B cell (primary cell): ENCODE data around the gene MLF2. TPM values are rescaled to one million over a fixed set of nuclear protein-coding genes. Genes with fewer than 3 reads are reported as not detected.

Experiments used
- ATAC-seq: fragments of 200-7000 bp; cut with Tn5 transposase; one replicate; pipeline ENCODE4 v1.10.0; 2021; ENCODE audit warnings: low read depth, mild to moderate bottlenecking, moderate number of reproducible peaks, moderate library complexity
- CTCF ChIA-PET: fragments of 350-600 bp; sonication (Branson Sonifier 250); formaldehyde crosslinking; loops from one replicate; lab custom pipeline; 2021; ENCODE audit warnings: antibody characterized with exemption, inconsistent platforms; lab: Charles Lee
- POLR2A ChIA-PET: fragments of 350-600 bp; sonication (Branson Sonifier 250); formaldehyde crosslinking; loops from one replicate; lab custom pipeline; 2021; ENCODE audit warnings: antibody characterized with exemption; lab: Charles Lee
- DNase-seq: peaks from one replicate; pipeline ENCODE4 v3.0.0; 2013
- H2AFZ ChIP-seq: 2 replicates; pipeline ENCODE4 v1.6.1; 2012; ENCODE audit warnings: mild to moderate bottlenecking, low read depth, low read length; ENCODE audit not compliant: insufficient read depth, poor library complexity, severe bottlenecking
- H3K27ac ChIP-seq, 2 donors: 1 replicate in 1 of 2; 2 replicates in 1 of 2; pipeline ENCODE4 v1.5.1; 2012 to 2013; ENCODE audit warnings: low read length in 2 of 2, mild to moderate bottlenecking in 2 of 2, moderate library complexity in 1 of 2
- H3K27me3 ChIP-seq, 4 experiments: fragments of 200-600 bp in 1 of 4; sonication (generic) in 1 of 4; replicated peaks in 1 of 4; 1 replicate in 2 of 4; 2 replicates in 2 of 4; pipeline versions ENCODE4 v1.6.1 to v1.7.0; 2013 to 2016; ENCODE audit warnings: low read length in 3 of 4, mild to moderate bottlenecking in 2 of 4, mixed read lengths in 1 of 4, moderate library complexity in 1 of 4; ENCODE audit not compliant: insufficient read depth in 4 of 4, control insufficient read depth in 3 of 4; ENCODE audit errors: control extremely low read depth in 1 of 4
- H3K36me3 ChIP-seq, 2 experiments: replicated peaks in 1 of 2; 1 replicate in 1 of 2; 2 replicates in 1 of 2; pipeline versions ENCODE4 v1.6.1 to v1.7.1; 2013; ENCODE audit warnings: low read length in 1 of 2; ENCODE audit not compliant: insufficient read depth in 2 of 2, control insufficient read depth in 1 of 2; ENCODE audit errors: control extremely low read depth in 1 of 2, extremely low read depth in 1 of 2
- H3K4me1 ChIP-seq, 2 donors: fragments of 200-600 bp in 1 of 2; sonication (generic) in 1 of 2; 1 replicate in 1 of 2; 2 replicates in 1 of 2; pipeline versions ENCODE4 v1.5.1 to v1.6.1; 2013 to 2017; ENCODE audit warnings: low read length in 2 of 2; ENCODE audit not compliant: control insufficient read depth in 2 of 2, insufficient read depth in 2 of 2
- H3K4me2 ChIP-seq: replicated peaks from 2 replicates; pipeline ENCODE3; 2012; ENCODE audit warnings: mild to moderate bottlenecking, low read depth, low read length; ENCODE audit not compliant: poor library complexity, severe bottlenecking
- H3K4me3 ChIP-seq, 5 experiments: fragments of 200-600 bp in 1 of 5; sonication (generic) in 1 of 5; 1 replicate in 3 of 5; 2 replicates in 2 of 5; pipeline versions ENCODE4 v1.5.1 to v1.7.0; 2011 to 2016; ENCODE audit warnings: low read length in 4 of 5, mild to moderate bottlenecking in 4 of 5, low read depth in 2 of 5, control low read depth in 1 of 5, moderate library complexity in 1 of 5; ENCODE audit not compliant: insufficient read depth in 1 of 5; ENCODE audit errors: control extremely low read depth in 1 of 5, extremely low read depth in 1 of 5
- H3K79me2 ChIP-seq: fragments of 200-600 bp; sonication (generic); one replicate; pipeline ENCODE4 v1.6.0; 2016; ENCODE audit warnings: low read length; ENCODE audit not compliant: control insufficient read depth, insufficient read depth
- H3K9ac ChIP-seq: fragments of 200-600 bp; sonication (generic); 2 replicates; pipeline ENCODE4 v1.6.1; 2017; ENCODE audit warnings: mild to moderate bottlenecking, low read length, moderate library complexity
- H3K9me3 ChIP-seq, 3 donors: one replicate each; pipeline versions ENCODE4 v1.6.1 to v1.7.1; 2013; ENCODE audit warnings: low read length in 2 of 3; ENCODE audit not compliant: control insufficient read depth in 2 of 3, insufficient read depth in 1 of 3; ENCODE audit errors: control extremely low read depth in 1 of 3
- H4K20me1 ChIP-seq: 2 replicates; pipeline ENCODE4 v1.6.0; 2012; ENCODE audit warnings: mild to moderate bottlenecking, low read length; ENCODE audit not compliant: insufficient read depth, control insufficient read depth, poor library complexity, severe bottlenecking
- H3K27ac Mint-ChIP-seq: one replicate; pipeline ENCODE4 v1.8.0; 2021; ENCODE audit warnings: mixed read lengths
- H3K27me3 Mint-ChIP-seq: one replicate; pipeline ENCODE4 v1.8.0; 2021; ENCODE audit warnings: mixed read lengths
- H3K4me1 Mint-ChIP-seq: one replicate; pipeline ENCODE4 v1.8.0; 2021; ENCODE audit warnings: mixed read lengths
- H3K4me3 Mint-ChIP-seq: one replicate; pipeline ENCODE4 v1.8.0; 2021; ENCODE audit warnings: mixed read lengths
- H3K9me3 Mint-ChIP-seq: one replicate; pipeline ENCODE4 v1.8.0; 2022; ENCODE audit warnings: mixed read lengths; ENCODE audit not compliant: insufficient read depth
- CTCF ChIP-seq: fragments of 200-600 bp; IDR thresholded peaks from one replicate; pipeline ENCODE4 v1.8.0; 2022; ENCODE audit warnings: antibody characterized with exemption, mild to moderate bottlenecking
- EZH2 ChIP-seq: IDR thresholded peaks from 2 replicates; pipeline ENCODE4 v1.6.1; 2012; ENCODE audit warnings: borderline replicate concordance, low read depth, mild to moderate bottlenecking, moderate library complexity, low read length; ENCODE audit not compliant: insufficient read depth, poor library complexity, severe bottlenecking
- WGBS: methylation state at CpG from one replicate; pipeline ENCODE4 v1.1.5; 2013; ENCODE audit warnings: missing lambda C conversion rate; ENCODE audit not compliant: insufficient coverage; 5-methylcytosine and 5-hydroxymethylcytosine counted together
- intact Hi-C: fragments of 100-400 bp; cut with micrococcal nuclease; formaldehyde crosslinking; loops from one replicate; pipeline ENCODE4 v1.10.0; 2022
- polyA plus RNA-seq: library from polyadenylated mRNA; depleted of rRNA; stranded (reverse); fragments of >200 nt; gene quantifications from 2 replicates; pipeline ENCODE4 v1.2.3, GENCODE V29; 2012
- total RNA-seq, 2 donors: library from RNA; stranded (reverse); fragments of 120-200 nt in 1 of 2; gene quantifications; 1 replicate in 1 of 2; 2 replicates in 1 of 2; pipeline versions ENCODE4 v1.2.3 to v1.2.4, GENCODE V29; 2013 to 2022

The MLF2 gene
- total and polyA plus RNA-seq, 2 donors (not counting 1 experiment from before 2014, with no cell fraction given), result 97.2 to 190 TPM

GRCh38 chr12:6775185-6776174, 22.5 kb upstream of the MLF2 start:
- Histone ChIP-seq H3K9me3 (peaks cover 0 to 17% (median 0%) of the 10 kb centered on the region in 3 donors), H3K4me3 (no peak overlapping the region), H3K9ac (no peak overlapping the region), H2AFZ (no peak overlapping the region), H4K20me1 (no peaks in the 10 kb centered on the region), H3K4me2 (no peak overlapping the region), H3K4me1 (peaks cover 31 to 37% of the 10 kb centered on the region in 2 donors), H3K79me2 (no peaks in the 10 kb centered on the region), H3K36me3 (no peaks in the 10 kb centered on the region), H3K27me3 (peaks cover 0 to 66% (median 41%) of the 10 kb centered on the region in 4 experiments), H3K27ac (no peak overlapping the region)
- WGBS, result 87% methylated on average over 6 of the region's 16 CpGs
- Mint-ChIP-seq H3K4me1 (peaks cover 22% of the 10 kb centered on the region), H3K4me3 (no peak overlapping the region), H3K27me3 (peaks cover 63% of the 10 kb centered on the region), H3K27ac (peak overlapping the region; percentile 37), H3K9me3 (no peaks in the 10 kb centered on the region)
- TF ChIP-seq EZH2, result no peak
- TF ChIP-seq CTCF, result no peak
- ATAC-seq (no peak), DNase-seq (no peak)
- ChIA-PET CTCF (interaction anchor here (0.9 to 7.8 kb wide), 3 partner anchors 9 to 22 kb away, joined by 3 to 109 read pairs (median 10); partner anchors contain the start of genes MLF2 and PTMS), POLR2A (no interaction called here)
- intact Hi-C loops, result no loop called here
